ENCODE results near the gene AKT3.
A peak's percentile ranks its signal among the peaks of the same experiment; 100 is the strongest.
"Not testable (repeated sequence)": the region's sequence is repeated elsewhere in the genome, so short reads cannot be mapped to it uniquely, and the experiment has no call there.

AKT3 gene

GRCh38 chr1:243649530-243649929 is 200.5 kb downstream of the AKT3 start:
- not testable (repeated sequence) for DNase-seq (ENCODE audit: low spot score); H3K27me3 Mint-ChIP-seq (ENCODE audit: low read depth); H3K4me1 Mint-ChIP-seq (ENCODE audit: low read depth); H3K4me3 Mint-ChIP-seq; H3K27ac Mint-ChIP-seq
- peaks cover 21% of the 10 kb centered on the region for H3K9me3 Mint-ChIP-seq
- H3K36me3 Mint-ChIP-seq (ENCODE audit: low read depth), result peaks cover 13% of the 10 kb centered on the region

DNA sequence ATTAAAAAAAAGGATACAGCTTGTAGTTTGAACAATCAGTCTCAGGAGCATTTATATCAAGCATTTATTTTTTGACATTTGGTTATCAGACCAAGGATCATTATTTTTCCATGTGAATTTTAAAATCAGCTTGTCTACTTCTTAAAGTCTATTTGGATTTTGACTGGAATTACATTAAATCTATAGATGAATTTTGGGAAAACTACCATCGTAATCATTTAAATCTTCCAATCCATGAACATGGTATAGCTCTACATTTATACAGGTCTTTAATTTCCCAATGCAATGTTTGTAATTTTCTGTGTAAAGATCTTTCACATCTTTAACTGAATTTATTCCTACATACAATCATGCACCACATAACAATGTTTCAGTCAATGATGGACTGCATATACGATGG is 203.2 kb downstream of the AKT3 start:
- H3K4me1 Mint-ChIP-seq (ENCODE audit: low read depth), result no peaks in the 10 kb centered on the region
- H3K36me3 Mint-ChIP-seq (ENCODE audit: low read depth), result peaks cover 11% of the 10 kb centered on the region
- DNase-seq (ENCODE audit: low spot score), result no peak
- no peaks in the 10 kb centered on the region for H3K27me3 Mint-ChIP-seq (ENCODE audit: low read depth)
- H3K9me3 Mint-ChIP-seq, result peaks cover 13% of the 10 kb centered on the region
- H3K27ac Mint-ChIP-seq, result no peak overlapping the region
- no peak overlapping the region for H3K4me3 Mint-ChIP-seq

- H3K27me3 Mint-ChIP-seq (ENCODE audit: low read depth), result no peaks in the 10 kb centered on the region
- no peak overlapping the region for H3K4me3 Mint-ChIP-seq
- no peaks in the 10 kb centered on the region for H3K4me1 Mint-ChIP-seq (ENCODE audit: low read depth)
- DNase-seq (ENCODE audit: low spot score), result no peak
- peaks cover 2% of the 10 kb centered on the region for H3K9me3 Mint-ChIP-seq
- peaks cover 12% of the 10 kb centered on the region for H3K36me3 Mint-ChIP-seq (ENCODE audit: low read depth)
- H3K27ac Mint-ChIP-seq, result no peak overlapping the region
These were observed 204.8 kb downstream of the AKT3 start for GRCh38 chr1:243645281-243645680.

- H3K36me3 Mint-ChIP-seq (ENCODE audit: low read depth), result peaks cover 21% of the 10 kb centered on the region
- H3K27me3 Mint-ChIP-seq (ENCODE audit: low read depth), result no peaks in the 10 kb centered on the region
- H3K4me3 Mint-ChIP-seq, result no peak overlapping the region
- H3K9me3 Mint-ChIP-seq, result peaks cover 9% of the 10 kb centered on the region
- no peak overlapping the region for H3K27ac Mint-ChIP-seq
- no peak for DNase-seq (ENCODE audit: low spot score)
- peaks cover 5% of the 10 kb centered on the region for H3K4me1 Mint-ChIP-seq (ENCODE audit: low read depth)
These were observed 207.1 kb downstream of the AKT3 start for GRCh38 chr1:243642936-243643335.

DNA sequence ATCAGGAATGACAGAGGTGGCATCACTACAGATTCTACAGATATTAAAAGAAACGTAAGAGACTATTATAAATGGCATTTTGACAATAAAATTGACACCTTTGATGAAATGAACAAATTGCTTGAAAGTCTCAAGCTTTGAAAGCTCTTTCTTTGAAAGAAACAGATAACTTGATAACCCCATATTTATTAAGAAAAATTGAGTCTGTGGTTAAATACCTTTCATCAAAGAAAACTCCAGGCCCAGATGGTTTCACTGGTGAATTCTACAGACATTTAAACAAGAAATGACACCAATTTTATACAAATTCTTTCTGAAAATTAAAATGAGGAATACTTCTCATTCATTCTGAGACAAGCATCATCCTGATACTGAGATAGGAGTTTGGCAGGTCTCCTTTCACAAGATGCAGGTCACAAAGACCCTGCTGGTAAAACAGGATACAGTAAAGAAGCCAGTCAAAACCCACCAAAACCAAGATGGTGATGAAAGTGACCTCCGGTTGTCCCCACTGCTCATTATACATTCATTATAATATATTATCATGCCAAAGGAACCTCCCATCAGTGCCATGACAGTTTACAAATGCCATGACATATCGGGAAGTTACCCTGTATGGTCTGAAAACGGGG is 210.9 kb downstream of the AKT3 start:
- DNase-seq (ENCODE audit: low spot score), result no peak
- Mint-ChIP-seq H3K27me3 (ENCODE audit: low read depth) (no peaks in the 10 kb centered on the region), H3K4me1 (ENCODE audit: low read depth) (peaks cover 6% of the 10 kb centered on the region), H3K9me3 (peaks cover 9% of the 10 kb centered on the region), H3K4me3 (no peak overlapping the region), H3K36me3 (ENCODE audit: low read depth) (peaks cover 16% of the 10 kb centered on the region), H3K27ac (no peak overlapping the region)

DNA sequence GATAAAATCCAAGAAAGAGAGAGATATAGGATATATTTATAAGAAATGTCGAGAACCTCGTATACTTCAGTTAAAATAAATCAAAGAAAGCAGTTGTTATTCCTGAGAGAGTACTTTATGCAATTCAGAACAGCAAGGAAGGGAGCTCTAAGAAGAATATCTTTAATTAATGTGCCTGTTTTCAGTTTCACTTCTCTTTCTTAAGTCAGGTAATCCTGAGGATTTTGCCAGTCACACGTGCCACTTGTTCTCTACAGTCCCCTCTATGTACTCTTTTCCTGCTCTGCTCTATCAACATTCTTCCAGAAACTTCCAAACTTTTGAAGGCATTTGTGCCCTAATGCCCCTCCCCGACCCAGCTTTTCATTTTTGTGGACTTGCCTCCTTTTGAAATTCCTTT is 211.9 kb downstream of the AKT3 start:
- no peak overlapping the region for H3K4me3 Mint-ChIP-seq
- H3K36me3 Mint-ChIP-seq (ENCODE audit: low read depth), result peaks cover 16% of the 10 kb centered on the region
- no peak overlapping the region for H3K27ac Mint-ChIP-seq

GRCh38 chr1:243628476-243628907 is 221.6 kb downstream of the AKT3 start:
- H3K36me3 Mint-ChIP-seq (ENCODE audit: low read depth), result peaks cover 37% of the 10 kb centered on the region

More for the DNA sequence above, 211.9 kb downstream of the AKT3 start:
- Mint-ChIP-seq H3K9me3 (peaks cover 9% of the 10 kb centered on the region), H3K4me1 (ENCODE audit: low read depth) (peaks cover 6% of the 10 kb centered on the region), H3K27me3 (ENCODE audit: low read depth) (no peaks in the 10 kb centered on the region)
- no peak for DNase-seq (ENCODE audit: low spot score)

DNA sequence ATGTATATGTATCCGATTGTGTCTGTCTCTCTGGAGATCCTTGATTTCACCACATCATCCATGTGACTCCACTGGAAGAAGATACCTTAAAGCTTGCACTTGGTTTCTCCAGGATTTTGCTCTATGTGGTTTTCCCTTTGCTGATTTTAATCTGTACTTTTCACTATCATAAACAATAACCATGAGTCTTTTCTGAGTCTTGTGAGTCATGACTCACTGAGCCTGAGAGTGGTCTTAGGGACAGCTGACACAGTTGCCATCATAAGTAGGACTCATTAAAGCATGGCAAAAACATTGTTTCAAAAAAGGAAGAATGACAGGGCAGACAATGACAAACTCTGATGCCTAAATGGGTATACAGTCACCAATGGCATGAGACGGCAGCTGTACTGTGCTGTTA is 226.2 kb downstream of the AKT3 start:
- no peaks in the 10 kb centered on the region for H3K27me3 Mint-ChIP-seq (ENCODE audit: low read depth)
- H3K4me3 Mint-ChIP-seq, result no peak overlapping the region

More at GRCh38 chr1:243628476-243628907, 221.6 kb downstream of the AKT3 start:
- H3K9me3 Mint-ChIP-seq, result peaks cover 29% of the 10 kb centered on the region
- no peak overlapping the region for H3K4me3 Mint-ChIP-seq
- no peak for DNase-seq (ENCODE audit: low spot score)
- H3K27ac Mint-ChIP-seq, result no peak overlapping the region
- no peaks in the 10 kb centered on the region for H3K27me3 Mint-ChIP-seq (ENCODE audit: low read depth)
- H3K4me1 Mint-ChIP-seq (ENCODE audit: low read depth), result no peaks in the 10 kb centered on the region

GRCh38 chr1:243621973-243622372 is 228.1 kb downstream of the AKT3 start:
- H3K36me3 Mint-ChIP-seq (ENCODE audit: low read depth), result peaks cover 42% of the 10 kb centered on the region
- H3K4me3 Mint-ChIP-seq, result no peak overlapping the region
- no peak for DNase-seq (ENCODE audit: low spot score)
- H3K27ac Mint-ChIP-seq, result no peak overlapping the region
- H3K4me1 Mint-ChIP-seq (ENCODE audit: low read depth), result no peaks in the 10 kb centered on the region
- no peaks in the 10 kb centered on the region for H3K27me3 Mint-ChIP-seq (ENCODE audit: low read depth)
- peaks cover 43% of the 10 kb centered on the region for H3K9me3 Mint-ChIP-seq

More for the DNA sequence above, 226.2 kb downstream of the AKT3 start:
- H3K4me1 Mint-ChIP-seq (ENCODE audit: low read depth), result no peaks in the 10 kb centered on the region
- no peak overlapping the region for H3K27ac Mint-ChIP-seq
- no peak for DNase-seq (ENCODE audit: low spot score)
- peaks cover 50% of the 10 kb centered on the region for H3K36me3 Mint-ChIP-seq (ENCODE audit: low read depth)
- H3K9me3 Mint-ChIP-seq, result peaks cover 42% of the 10 kb centered on the region

GRCh38 chr1:243620096-243620495 is 229.9 kb downstream of the AKT3 start:
- Mint-ChIP-seq H3K27ac (no peak overlapping the region), H3K4me1 (ENCODE audit: low read depth) (no peaks in the 10 kb centered on the region), H3K4me3 (no peak overlapping the region), H3K27me3 (ENCODE audit: low read depth) (no peaks in the 10 kb centered on the region), H3K36me3 (ENCODE audit: low read depth) (peaks cover 31% of the 10 kb centered on the region), H3K9me3 (peaks cover 38% of the 10 kb centered on the region)
- DNase-seq (ENCODE audit: low spot score), result no peak

DNA sequence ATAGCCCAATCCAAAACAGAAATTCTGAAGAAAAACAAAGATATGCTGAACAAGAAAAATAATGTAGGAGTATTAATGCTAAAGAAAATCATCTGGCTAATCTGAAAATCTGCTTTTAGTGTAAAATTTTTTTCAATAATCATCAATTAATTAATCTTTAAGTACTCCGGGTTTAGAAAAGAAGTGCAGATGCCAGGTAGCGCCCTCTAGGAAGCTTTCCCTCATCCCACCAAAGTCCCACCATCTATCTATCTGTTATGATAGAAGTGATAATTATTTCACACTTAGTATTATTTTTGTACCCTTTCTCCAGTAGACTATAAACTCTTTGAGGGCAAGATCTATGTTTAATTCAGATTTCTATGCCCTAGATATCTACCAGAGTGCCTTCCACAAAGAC is 240.3 kb downstream of the AKT3 start:
- no peak for DNase-seq (ENCODE audit: low spot score)
- no peak overlapping the region for H3K4me3 Mint-ChIP-seq
- peaks cover 33% of the 10 kb centered on the region for H3K36me3 Mint-ChIP-seq (ENCODE audit: low read depth)

GRCh38 chr1:243605604-243606003 is 244.4 kb downstream of the AKT3 start:
- Mint-ChIP-seq H3K27ac (no peak overlapping the region), H3K36me3 (ENCODE audit: low read depth) (peaks cover 48% of the 10 kb centered on the region), H3K9me3 (peaks cover 42% of the 10 kb centered on the region), H3K27me3 (ENCODE audit: low read depth) (no peaks in the 10 kb centered on the region), H3K4me1 (ENCODE audit: low read depth) (no peaks in the 10 kb centered on the region), H3K4me3 (no peak overlapping the region)
- no peak for DNase-seq (ENCODE audit: low spot score)

More for the DNA sequence above, 240.3 kb downstream of the AKT3 start:
- H3K27me3 Mint-ChIP-seq (ENCODE audit: low read depth), result no peaks in the 10 kb centered on the region
- peaks cover 17% of the 10 kb centered on the region for H3K9me3 Mint-ChIP-seq
- no peaks in the 10 kb centered on the region for H3K4me1 Mint-ChIP-seq (ENCODE audit: low read depth)
- H3K27ac Mint-ChIP-seq, result no peak overlapping the region

DNA sequence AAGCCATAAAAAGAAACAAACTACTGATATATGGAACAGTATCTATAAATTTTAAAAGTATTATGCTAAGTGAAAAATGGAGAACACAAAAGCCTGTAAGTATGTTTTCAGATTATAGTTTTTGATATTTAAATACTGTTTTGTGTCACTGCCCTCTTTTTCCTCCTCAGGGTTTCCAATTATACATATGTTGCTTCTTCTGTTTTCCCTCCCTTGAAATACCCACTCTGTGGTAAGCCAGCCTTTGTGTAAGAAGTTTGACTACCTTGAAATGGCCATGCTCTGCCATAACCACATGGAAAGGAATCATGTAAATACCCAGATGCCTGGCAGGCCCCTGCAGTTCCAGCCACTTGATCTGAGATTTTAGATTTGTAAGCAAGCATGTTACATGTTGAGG is 248.3 kb downstream of the AKT3 start:
- H3K27me3 Mint-ChIP-seq (ENCODE audit: low read depth), result no peaks in the 10 kb centered on the region
- no peak overlapping the region for H3K27ac Mint-ChIP-seq
- peaks cover 14% of the 10 kb centered on the region for H3K4me1 Mint-ChIP-seq (ENCODE audit: low read depth)
- H3K9me3 Mint-ChIP-seq, result peaks cover 32% of the 10 kb centered on the region
- peaks cover 46% of the 10 kb centered on the region for H3K36me3 Mint-ChIP-seq (ENCODE audit: low read depth)
- no peak for DNase-seq (ENCODE audit: low spot score)
- H3K4me3 Mint-ChIP-seq, result no peak overlapping the region

GRCh38 chr1:243598433-243598832 is 251.6 kb downstream of the AKT3 start:
- Mint-ChIP-seq H3K9me3 (peaks cover 27% of the 10 kb centered on the region), H3K4me1 (ENCODE audit: low read depth) (peaks cover 36% of the 10 kb centered on the region), H3K27ac (peak overlapping the region; percentile 84), H3K4me3 (peak overlapping the region; percentile 61), H3K36me3 (ENCODE audit: low read depth) (peaks cover 40% of the 10 kb centered on the region), H3K27me3 (ENCODE audit: low read depth) (no peaks in the 10 kb centered on the region)
- peak; percentile 45 for DNase-seq (ENCODE audit: low spot score)

DNA sequence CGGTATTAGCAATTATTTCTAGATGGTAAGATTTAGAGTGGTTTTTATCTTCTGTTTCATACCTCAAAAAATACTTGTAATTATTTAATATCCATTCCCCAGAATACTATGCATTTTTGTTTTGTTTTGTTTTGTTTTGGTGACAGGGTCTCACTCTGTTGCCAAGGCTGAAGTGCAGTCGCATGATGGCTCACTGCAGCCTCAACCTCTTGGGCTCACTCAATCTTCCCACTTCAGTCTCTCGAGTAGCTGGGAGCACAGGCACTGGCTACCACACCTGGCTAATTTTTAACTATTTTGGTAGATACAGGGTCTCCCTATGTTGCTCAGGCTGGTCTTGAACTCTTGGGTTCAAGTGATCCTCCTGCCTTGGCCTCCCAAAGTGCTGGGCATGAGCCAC is 252.7 kb downstream of the AKT3 start:
- Mint-ChIP-seq H3K9me3 (peaks cover 17% of the 10 kb centered on the region), H3K4me3 (no peak overlapping the region), H3K27ac (peak overlapping the region; percentile 53), H3K4me1 (ENCODE audit: low read depth) (peaks cover 40% of the 10 kb centered on the region), H3K27me3 (ENCODE audit: low read depth) (no peaks in the 10 kb centered on the region), H3K36me3 (ENCODE audit: low read depth) (peaks cover 36% of the 10 kb centered on the region)
- DNase-seq (ENCODE audit: low spot score), result no peak

Measured in T-helper 2 cell treated with Interferon-gamma antibody and Interleukin-4, amounts not matched to agents 5 μg/mL and 100 μg/mL, for 36 hours (primary cell).